Thoracic aorta (tissue), 2 donors: ENCODE data around the gene SHD. TPM values are rescaled to one million over a fixed set of nuclear protein-coding genes. Genes with fewer than 3 reads are reported as not detected.

Experiments
- ATAC-seq: fragments of 150-250 bp; one replicate; pipeline ENCODE4 v1.8.0; 2017; ENCODE audit warnings: low read depth; ENCODE audit not compliant: insufficient number of reproducible peaks, low FRiP score
- DNase-seq: peaks from one replicate; pipeline ENCODE4 v3.0.0-alpha.2; 2020; ENCODE audit warnings: low spot score
- H3K27ac ChIP-seq, 2 donors: fragments of 200-600 bp; sonication (generic); 1 replicate in 1 of 2; 2 replicates in 1 of 2; pipeline ENCODE4 v1.5.1; 2016; ENCODE audit warnings: mild to moderate bottlenecking in 2 of 2, moderate library complexity in 2 of 2
- H3K27me3 ChIP-seq: fragments of 200-600 bp; sonication (generic); replicated peaks from 2 replicates; pipeline ENCODE4 v1.6.0; 2016; ENCODE audit warnings: mild to moderate bottlenecking; ENCODE audit not compliant: insufficient read depth
- H3K36me3 ChIP-seq: fragments of 200-600 bp; sonication (generic); one replicate; pipeline ENCODE4 v1.5.1; 2016
- H3K4me1 ChIP-seq, 2 donors: fragments of 200-600 bp; sonication (generic); 1 replicate in 1 of 2; 2 replicates in 1 of 2; pipeline versions ENCODE4 v1.5.1 to v1.6.0; 2016; ENCODE audit warnings: low read depth in 2 of 2, mild to moderate bottlenecking in 1 of 2; ENCODE audit not compliant: control insufficient read depth in 1 of 2
- H3K4me3 ChIP-seq: fragments of 200-600 bp; sonication (generic); 2 replicates; pipeline ENCODE4 v1.5.1; 2016; ENCODE audit warnings: mild to moderate bottlenecking
- H3K9me3 ChIP-seq: fragments of 200-600 bp; sonication (generic); 2 replicates; pipeline ENCODE4 v1.5.1; 2016
- CTCF ChIP-seq: fragments of 200-600 bp; sonication (generic); IDR thresholded peaks from one replicate; pipeline ENCODE4 v1.5.1; 2019; ENCODE audit warnings: antibody characterized with exemption
- total RNA-seq, 2 donors: library from RNA; depleted of rRNA; stranded (reverse); fragments of >200 nt; gene quantifications; one replicate each; pipeline versions ENCODE4 v1.1.0 to v1.2.3, GENCODE V29; 2016

SHD gene
- total RNA-seq, 2 donors from 2014 or later: not detected

- Histone ChIP-seq H3K4me3 (no peak overlapping the region), H3K4me1 (no peaks in the 10 kb centered on the region), H3K27me3 (no peaks in the 10 kb centered on the region), H3K36me3 (no peaks in the 10 kb centered on the region), H3K9me3 (no peaks in the 10 kb centered on the region), H3K27ac (no peak overlapping the region)
- ATAC-seq (no peak), DNase-seq (no peak)
- TF ChIP-seq CTCF: no peak
Measured at GRCh38 chr19:4320419-4320818, 41.4 kb downstream of the SHD start.

GRCh38 chr19:4322942-4323665 lies 44.0 kb downstream of the SHD start:
- Histone ChIP-seq H3K4me1 (peaks cover 5 to 13% of the 10 kb centered on the region in 2 donors), H3K27me3 (no peaks in the 10 kb centered on the region), H3K4me3 (no peak overlapping the region), H3K36me3 (no peaks in the 10 kb centered on the region), H3K27ac (no peak overlapping the region), H3K9me3 (no peaks in the 10 kb centered on the region)
- no peak for ATAC-seq
- TF ChIP-seq CTCF: no peak
- DNase-seq: no peak

- DNase-seq: no peak
- H3K9me3 ChIP-seq: no peaks in the 10 kb centered on the region
- H3K4me3 ChIP-seq: no peak overlapping the region
- no peak for TF ChIP-seq CTCF
- H3K27me3 ChIP-seq: no peaks in the 10 kb centered on the region
- H3K4me1 ChIP-seq: peaks cover 9 to 14% of the 10 kb centered on the region in 2 donors
- no peak for ATAC-seq
- no peaks in the 10 kb centered on the region for H3K36me3 ChIP-seq
- no peak overlapping the region for H3K27ac ChIP-seq
Measured at GRCh38 chr19:4323692-4324091, 44.6 kb downstream of the SHD start.

GRCh38 chr19:4324228-4324627 lies 45.2 kb downstream of the SHD start:
- no peak for ATAC-seq
- Histone ChIP-seq H3K27me3 (no peaks in the 10 kb centered on the region), H3K36me3 (no peaks in the 10 kb centered on the region), H3K4me3 (no peak overlapping the region), H3K4me1 (peaks cover 10 to 18% of the 10 kb centered on the region in 2 donors), H3K27ac (no peak overlapping the region), H3K9me3 (no peaks in the 10 kb centered on the region)
- no peak for TF ChIP-seq CTCF
- DNase-seq: no peak

- Histone ChIP-seq H3K36me3 (no peaks in the 10 kb centered on the region), H3K27me3 (no peaks in the 10 kb centered on the region), H3K9me3 (no peaks in the 10 kb centered on the region), H3K4me1 (peaks cover 10 to 18% of the 10 kb centered on the region in 2 donors), H3K4me3 (no peak overlapping the region), H3K27ac (no peak overlapping the region)
- ATAC-seq (no peak), DNase-seq (no peak)
- TF ChIP-seq CTCF: no peak
Measured at GRCh38 chr19:4326215-4326836, 47.3 kb downstream of the SHD start.
